Measurements from ENCODE around the gene C7orf57.
A peak's percentile ranks its signal among the peaks of the same experiment; 100 is the strongest.
"Not testable (repeated sequence)": the region's sequence is repeated elsewhere in the genome, so short reads cannot be mapped to it uniquely, and the experiment has no call there.

C7orf57 gene

DNA sequence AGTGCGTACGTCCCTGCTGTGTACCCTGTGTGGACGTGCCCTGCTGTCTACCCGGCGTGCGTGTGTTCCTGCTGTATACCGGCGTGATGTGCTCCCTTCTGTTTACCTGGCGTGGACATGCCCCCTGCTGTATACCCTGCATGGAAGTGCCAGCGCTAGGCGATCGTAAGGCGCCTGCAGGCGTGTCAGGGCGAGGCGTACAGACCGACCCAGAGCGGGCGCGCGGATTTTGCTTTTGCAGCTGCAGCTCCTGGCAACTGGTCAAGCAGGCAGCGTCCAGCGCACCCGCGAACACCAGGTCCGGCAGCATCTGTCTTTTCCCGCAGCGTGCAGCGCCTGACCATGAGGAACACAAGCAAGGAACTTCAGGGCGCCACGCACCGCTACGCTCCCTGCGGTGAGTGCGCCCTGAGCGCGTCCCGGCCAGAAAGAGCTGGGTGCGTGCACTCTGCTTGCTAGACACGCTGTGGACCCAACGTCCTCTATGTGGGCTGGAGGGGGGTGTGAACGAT, 680 bp downstream of the C7orf57 start:
- DNase-seq (ENCODE audit: low spot score), result no peak

GRCh38 chr7:48038815-48039506, 3.6 kb downstream of the C7orf57 start:
- DNase-seq (ENCODE audit: low spot score), result no peak

GRCh38 chr7:48040944-48041652, 5.8 kb downstream of the C7orf57 start:
- DNase-seq (ENCODE audit: low spot score), result no peak

DNA sequence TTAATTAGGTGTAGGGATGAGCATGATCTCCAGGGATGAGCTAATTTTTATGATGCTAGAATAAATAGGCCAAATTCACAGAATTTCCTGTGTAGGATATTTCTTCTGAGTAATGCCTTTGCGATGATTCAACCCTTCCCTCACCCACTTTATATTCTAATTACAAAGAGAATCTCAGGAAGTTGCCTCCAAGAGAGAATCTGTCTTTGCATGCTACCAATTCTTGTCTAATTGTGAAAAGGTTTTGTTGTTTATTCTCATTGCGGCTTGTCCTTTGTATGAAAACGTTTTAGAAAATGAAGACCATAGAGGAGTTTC, 6.3 kb downstream of the C7orf57 start:
- peak; percentile 78 for DNase-seq (ENCODE audit: low spot score)

DNA sequence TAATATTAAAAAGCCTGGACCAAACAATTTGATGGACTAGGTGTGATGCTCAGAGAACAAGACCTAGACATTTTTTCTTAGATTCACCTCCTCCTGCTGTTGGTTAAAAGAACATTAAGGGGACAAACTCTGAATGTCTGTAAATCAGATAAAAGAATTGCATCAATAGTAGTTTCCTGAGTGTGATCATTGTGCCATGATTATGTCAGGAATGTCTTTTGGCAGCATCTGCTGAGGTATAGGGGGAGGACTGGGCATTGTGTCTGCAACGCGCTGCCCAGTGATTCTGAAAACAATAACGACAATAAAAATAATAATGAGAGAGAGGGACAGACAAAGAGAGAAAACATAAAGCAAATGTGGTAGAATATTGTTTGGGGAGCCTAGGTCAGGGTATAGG, 6.9 kb downstream of the C7orf57 start:
- DNase-seq (ENCODE audit: low spot score), result no peak

DNA sequence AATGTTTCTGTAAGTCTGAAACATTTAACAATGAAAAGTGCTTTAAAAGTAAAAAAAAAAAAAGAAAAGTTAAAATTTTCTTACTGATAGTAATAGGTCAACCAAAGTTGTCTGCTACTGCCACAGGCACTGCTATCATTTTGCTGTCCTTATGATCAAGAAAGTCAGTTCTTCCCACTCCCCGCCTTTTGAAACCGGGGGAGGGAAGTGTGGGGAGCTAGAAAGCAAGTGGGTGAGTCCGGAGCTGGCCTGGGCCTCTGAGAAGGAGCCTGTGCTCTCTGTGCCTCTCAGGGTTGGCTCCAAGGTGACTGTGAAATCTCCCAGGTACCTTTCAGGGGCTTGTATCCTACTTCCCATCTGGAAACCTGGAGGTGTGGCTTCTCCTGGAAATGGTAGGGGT, 7.3 kb downstream of the C7orf57 start:
- DNase-seq (ENCODE audit: low spot score), result no peak

DNA sequence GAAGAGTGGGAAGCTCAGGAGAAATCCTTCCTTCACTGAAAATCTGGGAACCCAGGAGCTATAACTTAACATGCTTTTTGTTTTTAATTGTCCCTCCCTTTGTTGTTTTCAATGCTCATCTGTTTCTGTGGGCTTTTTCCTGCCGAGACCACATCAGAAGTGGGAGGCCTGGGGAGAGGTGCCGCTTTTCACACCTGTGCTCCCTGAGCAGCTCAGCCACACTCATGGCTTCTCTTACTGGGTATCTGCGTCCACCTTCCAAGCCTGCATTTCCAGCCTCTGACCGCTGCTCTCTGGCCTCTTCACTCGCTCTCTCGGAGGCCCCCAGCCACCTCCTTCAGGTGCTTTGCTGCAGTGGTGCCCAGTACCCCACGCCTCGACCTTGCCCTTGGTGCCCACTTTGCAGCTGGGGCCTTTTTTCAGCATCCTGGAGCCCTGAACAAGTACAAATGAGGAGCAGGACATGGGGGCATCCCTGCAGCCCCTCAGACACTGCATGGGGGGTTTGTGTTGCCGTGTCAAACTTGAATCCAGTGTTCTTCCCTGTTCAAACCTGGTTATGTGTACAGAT, 9.9 kb downstream of the C7orf57 start:
- no peak for DNase-seq (ENCODE audit: low spot score)

- DNase-seq (ENCODE audit: low spot score), result no peak
Observed at GRCh38 chr7:48046458-48046857, 11.1 kb downstream of the C7orf57 start.

DNA sequence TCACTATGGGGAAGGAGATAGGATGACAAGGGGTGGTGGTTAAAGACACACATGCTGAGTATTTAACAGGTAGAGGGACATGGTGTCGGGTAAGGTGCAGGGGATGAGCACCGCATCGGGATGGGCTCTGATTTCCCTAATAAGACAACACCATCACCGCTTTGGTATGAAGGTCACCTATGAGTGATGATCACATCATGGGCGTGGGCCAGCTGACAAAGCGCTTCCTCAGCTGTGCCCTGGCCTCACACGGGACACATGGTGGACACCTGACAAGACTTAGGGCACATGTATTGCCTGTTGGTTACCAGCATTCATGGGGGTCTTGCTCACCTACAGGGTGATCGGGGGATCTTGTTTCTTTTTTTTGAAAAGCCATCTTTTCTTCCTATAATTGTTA, 12.8 kb downstream of the C7orf57 start:
- DNase-seq (ENCODE audit: low spot score), result no peak

- no peak for DNase-seq (ENCODE audit: low spot score)
Observed at GRCh38 chr7:48049850-48050249, 14.5 kb downstream of the C7orf57 start.

DNA sequence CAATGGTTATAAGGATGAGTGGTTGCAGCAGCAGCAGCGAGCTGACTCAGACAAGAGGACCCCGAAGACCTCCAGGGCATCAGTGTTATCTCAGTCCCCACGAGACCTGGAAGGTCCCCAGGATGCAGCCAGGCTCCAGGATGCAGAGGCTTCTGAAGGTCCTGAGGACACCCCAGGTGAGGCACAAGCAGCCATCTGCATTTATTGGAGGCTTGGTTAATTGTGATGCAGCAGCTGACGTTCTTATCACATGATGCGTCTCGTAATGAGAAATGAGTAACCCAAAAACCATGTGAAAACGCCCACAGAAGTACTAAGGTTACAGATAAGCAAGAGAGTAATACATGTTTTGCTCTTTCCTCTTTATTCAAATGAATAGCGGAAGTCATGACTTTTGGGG, 17.4 kb downstream of the C7orf57 start:
- peak; percentile 66 for DNase-seq (ENCODE audit: low spot score)

GRCh38 chr7:48053736-48054135, 18.4 kb downstream of the C7orf57 start:
- no peak for DNase-seq (ENCODE audit: low spot score)

- DNase-seq (ENCODE audit: low spot score), result no peak
Observed at GRCh38 chr7:48058990-48059389, 23.6 kb downstream of the C7orf57 start.

GRCh38 chr7:48059706-48060105, 24.4 kb downstream of the C7orf57 start:
- no peak for DNase-seq (ENCODE audit: low spot score)

DNA sequence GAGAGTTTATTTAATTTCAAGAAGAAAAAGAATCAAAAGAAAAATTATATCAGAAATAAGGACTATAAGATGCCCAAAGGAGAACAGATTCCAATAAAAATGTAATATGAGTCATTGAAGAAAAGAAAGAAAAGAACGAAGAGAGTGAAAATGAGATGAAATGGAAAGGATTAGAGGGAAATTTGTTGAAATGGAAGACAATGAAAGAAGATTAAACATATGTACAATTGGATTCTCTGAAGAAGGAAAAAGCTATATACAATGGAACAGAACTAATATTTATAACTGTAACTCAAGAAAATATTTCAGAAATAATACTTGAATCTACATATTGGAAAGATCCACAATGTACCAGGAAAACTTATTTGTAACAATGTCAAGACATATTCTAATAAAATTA, 28.6 kb downstream of the C7orf57 start:
- DNase-seq (ENCODE audit: low spot score), result no peak

DNA sequence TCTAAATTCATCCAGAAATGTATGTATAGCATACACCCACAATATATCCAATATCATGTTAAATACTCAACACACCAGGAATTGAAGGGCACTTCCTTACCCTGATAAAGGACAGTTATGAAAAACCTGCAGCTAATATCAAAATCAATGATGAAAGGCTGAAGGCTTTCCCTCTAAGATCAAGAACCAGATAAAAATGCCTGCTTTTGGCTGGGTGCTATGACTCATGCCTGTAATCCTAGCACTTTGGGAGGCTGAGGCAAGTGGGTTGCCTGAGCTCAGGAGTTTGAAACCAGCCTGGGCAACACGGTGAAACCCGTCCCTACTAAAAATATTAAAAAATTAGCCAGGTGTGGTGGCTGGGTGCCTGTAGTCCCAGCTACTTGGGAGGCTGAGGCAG, 32.1 kb downstream of the C7orf57 start:
- no peak for DNase-seq (ENCODE audit: low spot score)

- DNase-seq (ENCODE audit: low spot score), result peak; percentile 53
Observed at GRCh38 chr7:48074204-48074654, 38.9 kb downstream of the C7orf57 start.

DNA sequence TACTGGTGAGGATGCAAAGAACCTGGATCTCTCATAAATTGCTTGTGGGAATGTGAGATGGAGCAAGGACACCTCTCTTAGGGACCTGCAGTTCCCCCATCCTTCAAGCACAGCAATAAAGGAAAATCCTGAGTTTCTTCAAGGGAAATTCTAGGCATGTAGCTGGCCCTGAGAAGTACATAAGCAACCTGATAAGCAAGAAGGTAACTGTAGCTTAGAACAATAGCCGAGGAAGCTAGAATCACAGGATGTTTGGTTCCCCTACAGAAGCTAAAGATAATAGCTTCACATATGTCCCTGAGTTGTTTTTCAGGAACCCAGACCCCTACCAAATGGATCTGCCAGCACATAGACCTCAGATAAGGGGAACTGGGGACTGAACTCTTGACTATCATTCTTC, 42.1 kb downstream of the C7orf57 start:
- DNase-seq (ENCODE audit: low spot score), result no peak

- no peak for DNase-seq (ENCODE audit: low spot score)
Observed at GRCh38 chr7:48078470-48078869, 43.1 kb downstream of the C7orf57 start.

- not testable (repeated sequence) for DNase-seq (ENCODE audit: low spot score)
Observed at GRCh38 chr7:48082378-48082777, 47.0 kb downstream of the C7orf57 start.

GRCh38 chr7:48083114-48083830, 47.9 kb downstream of the C7orf57 start:
- no peak for DNase-seq (ENCODE audit: low spot score)

GRCh38 chr7:48084727-48085432, 49.5 kb downstream of the C7orf57 start:
- DNase-seq (ENCODE audit: low spot score), result peak; percentile 97

Measured in COLO829 (cell line).